GM19240 (cell line): Measurements from ENCODE around the gene EPHA4.

ENCODE experiments used
- DNase-seq: peaks from one replicate; pipeline ENCODE4 v3.0.0; 2011; ENCODE audit warnings: low spot score; ENCODE audit not compliant: insufficient read length

EPHA4 gene

DNA sequence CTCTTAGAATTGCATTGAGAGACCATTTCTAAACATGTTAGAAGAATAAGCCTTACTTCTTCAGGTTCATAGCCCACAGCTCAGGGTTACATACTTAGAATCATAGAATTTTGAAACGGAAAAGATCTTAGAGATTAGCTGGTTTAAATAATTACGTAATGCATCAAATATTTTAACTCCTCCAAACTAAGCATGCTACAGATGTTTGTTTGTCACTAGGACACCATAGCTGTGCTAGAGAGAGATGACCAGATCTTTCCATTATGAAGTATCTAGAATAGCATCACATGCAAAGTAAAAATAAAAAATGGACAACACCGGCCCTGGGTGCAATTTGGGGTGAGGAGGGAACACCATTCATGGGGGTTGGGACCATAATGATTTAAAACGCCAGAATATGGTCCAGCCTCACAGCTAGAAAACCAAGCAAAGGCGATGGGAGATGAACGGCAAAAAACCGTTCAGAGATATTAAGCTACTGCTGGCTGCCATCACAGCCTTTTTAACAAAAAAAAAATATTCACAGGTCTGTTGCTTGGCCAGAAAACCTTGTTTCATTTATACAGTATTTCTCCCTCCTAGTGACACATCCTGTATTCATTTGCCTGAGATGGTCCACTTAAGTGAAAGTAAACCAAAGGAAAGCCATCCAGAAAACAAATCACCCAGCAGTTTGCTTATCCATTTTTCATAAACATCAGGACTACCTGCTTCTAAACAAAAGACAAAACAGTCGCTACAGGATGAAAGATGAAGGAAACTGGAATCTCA, 94.2 kb downstream of the EPHA4 start:
- DNase-seq: no peak

DNA sequence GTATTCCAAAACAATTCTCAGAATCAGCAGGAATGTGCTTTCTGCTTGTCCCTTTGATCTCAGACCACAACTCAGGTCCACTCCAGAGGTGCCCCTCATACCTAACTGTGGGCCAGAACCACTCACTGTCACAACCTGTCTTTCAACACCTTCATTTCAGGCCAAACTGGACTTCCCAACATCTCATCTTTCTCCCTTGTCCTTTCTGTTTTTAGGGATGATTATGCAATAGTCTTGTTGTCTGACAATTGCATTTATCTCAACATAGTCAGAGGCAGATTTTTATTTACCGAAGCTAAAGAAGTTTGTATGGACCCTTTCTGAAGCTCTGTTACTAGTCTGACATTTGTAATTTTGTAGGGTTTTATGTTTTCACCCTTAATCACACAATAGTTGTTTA, 95.9 kb downstream of the EPHA4 start:
- DNase-seq: no peak

GRCh38 chr2:221473451-221473850, 98.7 kb downstream of the EPHA4 start:
- DNase-seq: no peak

DNA sequence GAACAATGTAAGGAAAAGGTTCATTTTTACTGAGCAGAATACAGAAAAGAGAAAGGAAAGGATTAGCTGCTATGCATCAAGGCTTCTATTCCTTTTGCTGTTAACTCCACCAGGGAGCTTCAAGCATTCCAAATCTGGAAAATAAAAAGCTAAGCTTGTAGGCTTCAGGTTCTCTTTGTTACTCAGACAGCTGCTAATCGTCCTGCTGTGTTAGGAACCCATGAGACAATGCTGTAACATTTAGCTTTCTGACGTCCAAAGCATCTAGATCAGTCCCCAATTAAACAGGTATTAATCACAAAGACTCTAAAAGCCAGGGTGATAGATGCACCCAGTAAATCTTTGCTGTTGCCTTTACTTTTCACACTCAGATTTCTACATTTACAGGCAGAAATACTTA, 103.8 kb downstream of the EPHA4 start:
- DNase-seq: no peak

- no peak for DNase-seq
Observed at GRCh38 chr2:221467610-221468009, 104.5 kb downstream of the EPHA4 start.

DNA sequence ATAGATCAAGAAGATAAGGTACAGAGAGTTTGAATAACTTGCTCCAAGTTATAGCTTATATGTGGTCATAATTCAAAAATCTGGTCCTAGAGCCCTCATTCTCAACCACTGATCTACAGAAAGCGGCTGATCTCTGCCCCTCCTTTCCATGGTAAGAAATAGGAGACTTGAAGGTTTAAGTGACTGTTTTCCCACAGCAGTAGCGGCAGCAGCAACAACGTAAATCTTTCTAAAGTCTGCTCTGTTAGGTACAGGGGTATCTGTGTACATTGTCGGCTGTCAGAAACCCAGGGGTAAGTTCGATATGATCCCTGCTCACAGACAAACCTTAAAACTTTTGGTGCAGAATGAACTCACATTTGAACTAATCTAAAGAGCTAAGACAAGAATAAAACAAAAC, 105.4 kb downstream of the EPHA4 start:
- no peak for DNase-seq

DNA sequence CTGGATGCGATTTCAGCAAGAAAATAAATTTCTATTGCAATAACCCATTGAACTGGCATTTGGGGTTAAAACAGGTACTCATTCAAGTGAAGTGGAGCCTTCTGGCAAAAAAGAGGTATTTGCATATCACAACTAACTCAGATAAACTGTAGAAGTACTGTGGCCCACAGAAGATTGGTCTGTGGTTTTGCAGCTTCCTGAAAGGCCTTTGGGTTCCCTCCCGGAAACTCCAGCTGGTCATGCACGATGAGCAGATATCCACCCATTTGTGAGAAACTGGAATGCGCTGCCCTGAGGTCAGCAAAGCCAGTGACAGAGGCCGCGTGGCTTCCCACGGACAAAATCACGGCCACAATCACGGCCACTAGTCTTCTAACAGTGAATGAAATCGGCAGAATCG, 106.3 kb downstream of the EPHA4 start:
- DNase-seq: no peak

DNA sequence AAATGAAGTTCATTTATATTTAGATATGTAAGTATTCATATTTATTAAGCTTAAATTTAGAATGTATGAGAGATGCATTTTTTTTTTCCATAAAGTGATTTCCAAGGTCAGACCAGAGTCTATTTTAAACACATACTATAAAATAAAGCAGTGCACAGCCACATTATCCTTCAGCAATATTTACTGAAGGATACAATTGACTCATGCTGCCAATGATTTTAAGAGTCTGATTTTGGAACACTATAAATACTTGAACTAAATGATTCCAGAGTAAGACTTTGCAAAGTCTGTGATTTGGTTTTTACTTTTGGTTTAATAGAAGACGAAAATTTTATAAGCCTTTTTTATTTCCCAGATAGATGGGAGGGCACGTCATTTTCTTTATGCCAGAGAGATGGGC, 107.1 kb downstream of the EPHA4 start:
- DNase-seq: no peak

- no peak for DNase-seq
Observed at GRCh38 chr2:221463241-221463896, 108.7 kb downstream of the EPHA4 start.

DNA sequence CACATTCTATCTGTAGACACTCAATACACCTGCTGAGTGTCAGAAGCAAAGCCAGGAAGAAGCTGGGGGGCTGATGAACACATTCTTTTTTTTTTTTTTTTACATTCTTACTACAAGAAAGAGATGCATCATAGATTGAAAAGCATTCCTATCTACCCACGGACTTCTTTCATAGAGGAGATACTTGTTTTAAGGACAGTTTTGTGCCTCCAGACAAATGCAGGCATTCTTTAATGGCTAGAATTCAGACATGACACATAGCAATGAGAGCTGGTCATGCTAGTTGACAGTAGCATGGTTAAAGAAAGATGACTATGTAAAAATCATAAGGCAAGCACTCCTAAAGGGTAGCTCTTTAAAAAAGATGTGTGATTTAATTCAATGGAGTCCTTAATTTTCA, 110.2 kb downstream of the EPHA4 start:
- DNase-seq: no peak

GRCh38 chr2:221460136-221460535, 112.0 kb downstream of the EPHA4 start:
- no peak for DNase-seq

GRCh38 chr2:221458578-221458977, 113.5 kb downstream of the EPHA4 start:
- no peak for DNase-seq

DNA sequence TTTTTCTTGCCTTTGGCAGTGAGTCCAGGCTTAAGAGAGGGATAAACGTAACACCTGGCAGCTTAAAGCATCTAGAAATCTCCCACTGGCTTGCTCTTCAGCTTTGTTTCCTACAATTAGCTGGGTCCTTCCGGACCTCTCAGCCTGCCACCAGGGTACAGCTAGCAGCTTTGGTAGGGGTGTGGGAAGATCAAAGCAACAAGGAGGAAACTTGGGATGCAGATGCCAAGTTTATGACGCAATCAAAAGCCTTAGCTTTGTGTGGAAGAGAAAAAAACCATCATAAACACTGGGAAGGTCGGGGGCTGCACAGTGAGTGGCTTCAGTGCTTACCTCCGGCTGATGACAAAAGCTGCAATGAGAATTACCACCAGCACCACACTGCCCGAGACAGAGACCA, 116.9 kb downstream of the EPHA4 start:
- DNase-seq: no peak

- no peak for DNase-seq
Observed at GRCh38 chr2:221454459-221455105, 117.5 kb downstream of the EPHA4 start.

GRCh38 chr2:221451862-221452788, 120.0 kb downstream of the EPHA4 start:
- DNase-seq: no peak

DNA sequence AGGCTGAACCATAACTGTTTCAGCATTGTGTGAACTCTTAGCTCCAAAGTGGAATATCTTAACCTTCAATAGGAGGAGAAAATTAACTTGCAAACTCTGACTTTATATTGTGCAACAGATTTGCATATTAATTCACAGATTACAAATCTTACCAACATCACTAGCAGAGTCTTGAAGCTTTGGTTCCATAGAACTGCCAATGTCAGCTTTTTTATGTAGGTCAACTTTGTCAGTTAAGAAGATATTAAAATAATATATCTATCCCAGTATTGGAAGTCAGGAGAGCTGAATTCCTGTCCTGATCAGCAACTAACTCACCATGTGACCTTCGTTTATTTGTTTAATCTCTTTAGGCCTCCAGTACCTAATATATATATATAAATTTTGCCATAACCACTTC, 121.8 kb downstream of the EPHA4 start:
- no peak for DNase-seq

DNA sequence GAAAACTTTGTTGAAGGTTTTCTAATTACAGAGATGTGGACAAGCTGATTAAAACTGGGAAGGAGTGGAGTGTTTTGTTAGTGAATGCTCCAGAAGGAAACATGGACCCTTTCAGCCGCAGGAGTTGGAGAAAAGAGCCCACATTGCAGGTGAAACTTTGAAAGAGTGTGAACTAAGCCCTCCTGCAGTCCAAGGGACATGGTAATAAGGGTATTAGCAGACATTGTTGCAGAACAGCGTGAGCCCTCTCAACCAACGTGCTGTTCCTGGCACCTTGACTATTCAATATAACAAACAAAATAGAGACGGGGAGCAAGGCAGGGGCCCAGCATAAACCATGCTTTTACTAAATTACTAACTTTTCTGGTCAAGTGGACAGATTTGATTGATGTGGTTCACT, 122.7 kb downstream of the EPHA4 start:
- DNase-seq: no peak

- no peak for DNase-seq
Observed at GRCh38 chr2:221448844-221449390, 123.2 kb downstream of the EPHA4 start.

GRCh38 chr2:221448057-221448843, 123.9 kb downstream of the EPHA4 start:
- DNase-seq: no peak

GRCh38 chr2:221447310-221447709, 124.8 kb downstream of the EPHA4 start:
- DNase-seq: no peak
